Fibroblast of lung (primary cell): Measurements from ENCODE around the gene PLEKHM1.
"Not testable (repeated sequence)": the region's sequence is repeated elsewhere in the genome, so short reads cannot be mapped to it uniquely, and the experiment has no call there.

Source experiments
- EZH2 ChIP-seq: IDR thresholded peaks from 2 replicates; pipeline ENCODE4 v1.5.1; 2012; ENCODE audit warnings: low read length, control low read depth, mild to moderate bottlenecking; ENCODE audit errors: missing control alignments
- TF ChIP-seq, protein P1 (sequence below), 2 donors: IDR thresholded peaks in 1 of 2; conservative IDR thresholded peaks in 1 of 2; 1 replicate in 1 of 2; 2 replicates in 1 of 2; pipeline ENCODE4 v1.5.1; 2011 to 2012; ENCODE audit warnings: low read length in 2 of 2, control low read depth in 1 of 2, inconsistent platforms in 1 of 2, low read depth in 1 of 2, mild to moderate bottlenecking in 1 of 2

GRCh38 chr17:45468293-45469203 lies 22.0 kb downstream of the PLEKHM1 start:
- TF ChIP-seq, protein P1, sequence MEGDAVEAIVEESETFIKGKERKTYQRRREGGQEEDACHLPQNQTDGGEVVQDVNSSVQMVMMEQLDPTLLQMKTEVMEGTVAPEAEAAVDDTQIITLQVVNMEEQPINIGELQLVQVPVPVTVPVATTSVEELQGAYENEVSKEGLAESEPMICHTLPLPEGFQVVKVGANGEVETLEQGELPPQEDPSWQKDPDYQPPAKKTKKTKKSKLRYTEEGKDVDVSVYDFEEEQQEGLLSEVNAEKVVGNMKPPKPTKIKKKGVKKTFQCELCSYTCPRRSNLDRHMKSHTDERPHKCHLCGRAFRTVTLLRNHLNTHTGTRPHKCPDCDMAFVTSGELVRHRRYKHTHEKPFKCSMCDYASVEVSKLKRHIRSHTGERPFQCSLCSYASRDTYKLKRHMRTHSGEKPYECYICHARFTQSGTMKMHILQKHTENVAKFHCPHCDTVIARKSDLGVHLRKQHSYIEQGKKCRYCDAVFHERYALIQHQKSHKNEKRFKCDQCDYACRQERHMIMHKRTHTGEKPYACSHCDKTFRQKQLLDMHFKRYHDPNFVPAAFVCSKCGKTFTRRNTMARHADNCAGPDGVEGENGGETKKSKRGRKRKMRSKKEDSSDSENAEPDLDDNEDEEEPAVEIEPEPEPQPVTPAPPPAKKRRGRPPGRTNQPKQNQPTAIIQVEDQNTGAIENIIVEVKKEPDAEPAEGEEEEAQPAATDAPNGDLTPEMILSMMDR (conservative IDR thresholded peaks at IDR 0.05 in 1 of 2, IDR thresholded peaks at IDR 0.05 in 1 of 2; ENCODE audit: low read depth in 1 of 2, low read length in 2 of 2), result not testable (repeated sequence)
- TF ChIP-seq EZH2, result not testable (repeated sequence)
